ENCODE results near the gene MTCH1. TPM values are rescaled to one million over a fixed set of nuclear protein-coding genes. Genes with fewer than 3 reads are reported as not detected.

MTCH1 gene
- total and polyA plus RNA-seq, 9 of the 15 experiments (the other 6 are each of a cell fraction or from before 2014, with no cell fraction given), result 7.9 to 161 (median 118) TPM

DNA sequence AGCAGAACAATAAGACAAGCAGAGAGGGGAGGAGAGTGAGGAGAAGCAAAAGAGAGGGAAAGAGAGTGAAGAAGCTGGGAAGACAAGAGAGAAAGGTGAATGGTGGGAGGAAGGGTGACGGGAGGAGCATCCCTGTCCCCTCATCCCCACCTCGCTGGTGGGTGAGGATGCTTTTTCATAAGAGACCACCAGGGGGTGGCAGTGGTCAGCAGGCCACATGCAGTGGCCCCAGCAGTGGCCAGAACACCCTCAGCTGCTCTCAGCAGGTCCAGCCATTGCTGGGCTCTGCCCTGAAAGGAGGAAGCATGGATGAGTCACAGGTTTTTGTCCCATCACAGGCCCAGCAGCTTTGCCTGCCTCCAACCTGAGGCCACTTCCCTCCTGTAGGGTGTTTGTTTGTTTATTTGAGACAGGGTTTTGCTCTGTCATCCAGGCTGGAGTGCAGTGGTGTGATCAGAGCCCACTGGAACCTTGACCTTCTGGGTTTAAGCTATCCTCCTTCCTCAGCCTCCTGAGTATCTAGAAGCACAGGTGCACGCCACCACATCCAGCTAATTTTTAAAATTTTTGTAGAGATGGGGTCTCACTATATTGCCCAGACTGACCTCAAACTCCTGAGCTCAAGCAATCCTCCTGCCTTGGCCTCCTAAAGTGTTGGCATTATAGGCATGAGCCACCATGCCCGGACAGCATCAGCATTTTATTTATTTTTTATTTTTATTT, 43.4 kb upstream of the MTCH1 start (continued):
- TF ChIP-seq, protein P1, sequence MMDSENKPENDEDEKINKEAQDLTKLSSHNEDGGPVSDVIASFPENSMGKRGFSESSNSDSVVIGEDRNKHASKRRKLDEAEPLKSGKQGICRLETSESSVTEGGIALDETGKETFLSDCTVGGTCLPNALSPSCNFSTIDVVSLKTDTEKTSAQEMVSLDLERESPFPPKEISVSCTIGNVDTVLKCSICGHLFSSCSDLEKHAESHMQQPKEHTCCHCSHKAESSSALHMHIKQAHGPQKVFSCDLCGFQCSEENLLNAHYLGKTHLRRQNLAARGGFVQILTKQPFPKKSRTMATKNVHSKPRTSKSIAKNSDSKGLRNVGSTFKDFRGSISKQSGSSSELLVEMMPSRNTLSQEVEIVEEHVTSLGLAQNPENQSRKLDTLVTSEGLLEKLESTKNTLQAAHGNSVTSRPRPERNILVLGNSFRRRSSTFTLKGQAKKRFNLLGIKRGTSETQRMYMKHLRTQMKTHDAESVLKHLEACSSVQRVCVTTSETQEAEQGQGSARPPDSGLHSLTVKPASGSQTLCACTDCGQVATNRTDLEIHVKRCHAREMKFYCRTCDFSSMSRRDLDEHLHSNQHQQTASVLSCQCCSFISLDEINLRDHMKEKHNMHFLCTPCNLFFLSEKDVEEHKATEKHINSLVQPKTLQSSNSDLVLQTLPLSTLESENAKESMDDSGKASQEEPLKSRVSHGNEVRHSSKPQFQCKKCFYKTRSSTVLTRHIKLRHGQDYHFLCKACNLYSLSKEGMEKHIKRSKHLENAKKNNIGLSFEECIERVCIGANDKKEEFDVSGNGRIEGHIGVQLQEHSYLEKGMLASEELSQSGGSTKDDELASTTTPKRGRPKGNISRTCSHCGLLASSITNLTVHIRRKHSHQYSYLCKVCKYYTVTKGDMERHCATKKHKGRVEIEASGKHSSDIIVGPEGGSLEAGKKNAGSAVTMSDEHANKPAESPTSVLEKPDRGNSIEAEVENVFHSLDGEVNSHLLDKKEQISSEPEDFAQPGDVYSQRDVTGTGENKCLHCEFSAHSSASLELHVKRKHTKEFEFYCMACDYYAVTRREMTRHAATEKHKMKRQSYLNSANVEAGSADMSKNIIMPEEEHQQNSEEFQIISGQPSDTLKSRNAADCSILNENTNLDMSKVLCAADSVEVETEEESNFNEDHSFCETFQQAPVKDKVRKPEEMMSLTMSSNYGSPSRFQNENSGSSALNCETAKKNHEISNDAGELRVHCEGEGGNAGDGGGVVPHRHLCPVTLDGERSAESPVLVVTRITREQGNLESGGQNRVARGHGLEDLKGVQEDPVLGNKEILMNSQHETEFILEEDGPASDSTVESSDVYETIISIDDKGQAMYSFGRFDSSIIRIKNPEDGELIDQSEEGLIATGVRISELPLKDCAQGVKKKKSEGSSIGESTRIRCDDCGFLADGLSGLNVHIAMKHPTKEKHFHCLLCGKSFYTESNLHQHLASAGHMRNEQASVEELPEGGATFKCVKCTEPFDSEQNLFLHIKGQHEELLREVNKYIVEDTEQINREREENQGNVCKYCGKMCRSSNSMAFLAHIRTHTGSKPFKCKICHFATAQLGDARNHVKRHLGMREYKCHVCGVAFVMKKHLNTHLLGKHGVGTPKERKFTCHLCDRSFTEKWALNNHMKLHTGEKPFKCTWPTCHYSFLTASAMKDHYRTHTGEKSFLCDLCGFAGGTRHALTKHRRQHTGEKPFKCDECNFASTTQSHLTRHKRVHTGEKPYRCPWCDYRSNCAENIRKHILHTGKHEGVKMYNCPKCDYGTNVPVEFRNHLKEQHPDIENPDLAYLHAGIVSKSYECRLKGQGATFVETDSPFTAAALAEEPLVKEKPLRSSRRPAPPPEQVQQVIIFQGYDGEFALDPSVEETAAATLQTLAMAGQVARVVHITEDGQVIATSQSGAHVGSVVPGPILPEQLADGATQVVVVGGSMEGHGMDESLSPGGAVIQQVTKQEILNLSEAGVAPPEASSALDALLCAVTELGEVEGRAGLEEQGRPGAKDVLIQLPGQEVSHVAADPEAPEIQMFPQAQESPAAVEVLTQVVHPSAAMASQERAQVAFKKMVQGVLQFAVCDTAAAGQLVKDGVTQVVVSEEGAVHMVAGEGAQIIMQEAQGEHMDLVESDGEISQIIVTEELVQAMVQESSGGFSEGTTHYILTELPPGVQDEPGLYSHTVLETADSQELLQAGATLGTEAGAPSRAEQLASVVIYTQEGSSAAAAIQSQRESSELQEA (IDR thresholded peaks at IDR 0.05; ENCODE audit: low read depth), result 0 out of 2 replicates have a peak, but pooled peaks have one; percentile 25
- TF ChIP-seq TAF7 (tag; IDR thresholded peaks at IDR 0.05) (no peak), SAP30 (IDR thresholded peaks at IDR 0.05; ENCODE audit: borderline replicate concordance, insufficient read depth, low read depth, low read length, poor library complexity, severe bottlenecking) (no peak), MYBL2 (IDR thresholded peaks at IDR 0.05; ENCODE audit: low read depth) (no peak; the same call in 1 of the 2 replicates), MYBL2 (CRISPR knock-in tag; IDR thresholded peaks at IDR 0.05; ENCODE audit: borderline replicate concordance) (no peak), HDAC3 (IDR thresholded peaks at IDR 0.05; ENCODE audit: borderline replicate concordance, partially characterized antibody) (no peak), CAMTA2 (CRISPR knock-in tag; conservative IDR thresholded peaks at IDR 0.05) (no peak), CBX5 (IDR thresholded peaks at IDR 0.05; ENCODE audit: borderline replicate concordance, low read depth) (no peak; the same call in 1 of the 2 replicates), ZNF239 (CRISPR knock-in tag; IDR thresholded peaks at IDR 0.05) (no peak)
- TF ChIP-seq, protein P2, sequence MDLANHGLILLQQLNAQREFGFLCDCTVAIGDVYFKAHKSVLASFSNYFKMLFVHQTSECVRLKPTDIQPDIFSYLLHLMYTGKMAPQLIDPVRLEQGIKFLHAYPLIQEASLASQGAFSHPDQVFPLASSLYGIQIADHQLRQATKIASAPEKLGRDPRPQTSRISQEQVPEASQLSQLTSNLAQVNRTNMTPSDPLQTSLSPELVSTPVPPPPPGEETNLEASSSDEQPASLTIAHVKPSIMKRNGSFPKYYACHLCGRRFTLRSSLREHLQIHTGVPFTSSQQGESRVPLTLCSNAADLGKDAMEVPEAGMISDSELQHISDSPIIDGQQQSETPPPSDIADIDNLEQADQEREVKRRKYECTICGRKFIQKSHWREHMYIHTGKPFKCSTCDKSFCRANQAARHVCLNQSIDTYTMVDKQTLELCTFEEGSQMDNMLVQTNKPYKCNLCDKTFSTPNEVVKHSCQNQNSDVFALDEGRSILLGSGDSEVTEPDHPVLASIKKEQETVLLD (IDR thresholded peaks at IDR 0.05), result peak; percentile 79; the same call in 1 of the 2 replicates
- TF ChIP-seq, protein P3, sequence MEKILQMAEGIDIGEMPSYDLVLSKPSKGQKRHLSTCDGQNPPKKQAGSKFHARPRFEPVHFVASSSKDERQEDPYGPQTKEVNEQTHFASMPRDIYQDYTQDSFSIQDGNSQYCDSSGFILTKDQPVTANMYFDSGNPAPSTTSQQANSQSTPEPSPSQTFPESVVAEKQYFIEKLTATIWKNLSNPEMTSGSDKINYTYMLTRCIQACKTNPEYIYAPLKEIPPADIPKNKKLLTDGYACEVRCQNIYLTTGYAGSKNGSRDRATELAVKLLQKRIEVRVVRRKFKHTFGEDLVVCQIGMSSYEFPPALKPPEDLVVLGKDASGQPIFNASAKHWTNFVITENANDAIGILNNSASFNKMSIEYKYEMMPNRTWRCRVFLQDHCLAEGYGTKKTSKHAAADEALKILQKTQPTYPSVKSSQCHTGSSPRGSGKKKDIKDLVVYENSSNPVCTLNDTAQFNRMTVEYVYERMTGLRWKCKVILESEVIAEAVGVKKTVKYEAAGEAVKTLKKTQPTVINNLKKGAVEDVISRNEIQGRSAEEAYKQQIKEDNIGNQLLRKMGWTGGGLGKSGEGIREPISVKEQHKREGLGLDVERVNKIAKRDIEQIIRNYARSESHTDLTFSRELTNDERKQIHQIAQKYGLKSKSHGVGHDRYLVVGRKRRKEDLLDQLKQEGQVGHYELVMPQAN (IDR thresholded peaks at IDR 0.05; ENCODE audit: borderline replicate concordance), result peak; percentile 70
- TF ChIP-seq, protein P4, sequence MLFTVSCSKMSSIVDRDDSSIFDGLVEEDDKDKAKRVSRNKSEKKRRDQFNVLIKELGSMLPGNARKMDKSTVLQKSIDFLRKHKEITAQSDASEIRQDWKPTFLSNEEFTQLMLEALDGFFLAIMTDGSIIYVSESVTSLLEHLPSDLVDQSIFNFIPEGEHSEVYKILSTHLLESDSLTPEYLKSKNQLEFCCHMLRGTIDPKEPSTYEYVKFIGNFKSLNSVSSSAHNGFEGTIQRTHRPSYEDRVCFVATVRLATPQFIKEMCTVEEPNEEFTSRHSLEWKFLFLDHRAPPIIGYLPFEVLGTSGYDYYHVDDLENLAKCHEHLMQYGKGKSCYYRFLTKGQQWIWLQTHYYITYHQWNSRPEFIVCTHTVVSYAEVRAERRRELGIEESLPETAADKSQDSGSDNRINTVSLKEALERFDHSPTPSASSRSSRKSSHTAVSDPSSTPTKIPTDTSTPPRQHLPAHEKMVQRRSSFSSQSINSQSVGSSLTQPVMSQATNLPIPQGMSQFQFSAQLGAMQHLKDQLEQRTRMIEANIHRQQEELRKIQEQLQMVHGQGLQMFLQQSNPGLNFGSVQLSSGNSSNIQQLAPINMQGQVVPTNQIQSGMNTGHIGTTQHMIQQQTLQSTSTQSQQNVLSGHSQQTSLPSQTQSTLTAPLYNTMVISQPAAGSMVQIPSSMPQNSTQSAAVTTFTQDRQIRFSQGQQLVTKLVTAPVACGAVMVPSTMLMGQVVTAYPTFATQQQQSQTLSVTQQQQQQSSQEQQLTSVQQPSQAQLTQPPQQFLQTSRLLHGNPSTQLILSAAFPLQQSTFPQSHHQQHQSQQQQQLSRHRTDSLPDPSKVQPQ (CRISPR knock-in tag; IDR thresholded peaks at IDR 0.05; ENCODE audit: borderline replicate concordance), result no peak
